ENCODE data around the gene TNFRSF14. TPM values are rescaled to one million over a fixed set of nuclear protein-coding genes. Genes with fewer than 3 reads are reported as not detected.
"Not testable (repeated sequence)": the region's sequence is repeated elsewhere in the genome, so short reads cannot be mapped to it uniquely, and the experiment has no call there.

The TNFRSF14 gene
- polyA plus RNA-seq, 3 donors, result 21.0 to 27.7 (median 23.8) TPM

GRCh38 chr1:2550309-2550861 lies 5.8 kb upstream of the TNFRSF14 start:
- not testable (repeated sequence) for DNase-seq

GRCh38 chr1:2551544-2551943 lies 4.6 kb upstream of the TNFRSF14 start:
- not testable (repeated sequence) for DNase-seq

DNA sequence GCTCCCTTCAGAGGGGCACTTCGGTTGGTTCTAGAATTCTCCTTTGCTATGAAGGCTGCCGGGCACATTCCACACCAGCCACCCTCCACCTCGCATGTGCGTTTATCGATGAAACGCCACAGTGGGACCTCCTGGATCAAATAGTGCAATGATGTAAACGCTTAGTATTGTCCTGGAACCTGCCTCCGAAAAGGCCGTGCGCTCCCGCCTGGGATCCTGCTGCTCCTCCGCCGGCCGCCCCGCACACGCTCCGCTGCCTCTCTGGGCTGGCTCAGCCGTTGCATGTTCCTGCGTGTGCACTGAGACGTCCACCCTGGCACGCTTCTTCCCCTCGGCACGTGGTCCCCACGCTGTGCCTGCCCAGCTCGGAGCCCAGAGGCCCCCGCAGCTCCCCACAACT lies 4.0 kb upstream of the TNFRSF14 start:
- DNase-seq, result no peak

DNA sequence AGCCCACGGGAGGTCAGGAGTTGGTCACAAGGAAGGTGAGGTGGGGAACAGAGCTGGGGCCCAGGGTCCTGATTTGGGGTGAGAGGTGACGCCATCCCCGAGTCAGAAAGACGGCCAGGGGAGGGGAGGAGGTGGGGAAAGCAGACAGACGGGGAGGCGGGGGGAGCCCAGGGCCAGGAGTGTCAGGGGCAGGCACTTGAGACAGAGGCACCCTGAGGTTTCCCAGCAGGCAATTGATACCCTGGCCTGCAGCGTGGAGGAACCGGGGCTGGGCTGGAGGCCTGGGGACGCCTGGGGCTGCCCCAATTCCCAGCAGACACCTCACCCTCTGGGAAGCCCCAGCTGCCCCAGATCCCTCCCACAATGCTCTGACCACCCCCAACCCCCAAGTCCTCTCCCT lies 3.1 kb upstream of the TNFRSF14 start:
- not testable (repeated sequence) for DNase-seq

- DNase-seq, result no peak
Observed at GRCh38 chr1:2553871-2554620, 2.1 kb upstream of the TNFRSF14 start.

- DNase-seq, result no peak
Observed at GRCh38 chr1:2554621-2555387, 1.4 kb upstream of the TNFRSF14 start.

- no peak for DNase-seq
Observed at GRCh38 chr1:2555634-2556276, 416 bp upstream of the TNFRSF14 start.

DNA sequence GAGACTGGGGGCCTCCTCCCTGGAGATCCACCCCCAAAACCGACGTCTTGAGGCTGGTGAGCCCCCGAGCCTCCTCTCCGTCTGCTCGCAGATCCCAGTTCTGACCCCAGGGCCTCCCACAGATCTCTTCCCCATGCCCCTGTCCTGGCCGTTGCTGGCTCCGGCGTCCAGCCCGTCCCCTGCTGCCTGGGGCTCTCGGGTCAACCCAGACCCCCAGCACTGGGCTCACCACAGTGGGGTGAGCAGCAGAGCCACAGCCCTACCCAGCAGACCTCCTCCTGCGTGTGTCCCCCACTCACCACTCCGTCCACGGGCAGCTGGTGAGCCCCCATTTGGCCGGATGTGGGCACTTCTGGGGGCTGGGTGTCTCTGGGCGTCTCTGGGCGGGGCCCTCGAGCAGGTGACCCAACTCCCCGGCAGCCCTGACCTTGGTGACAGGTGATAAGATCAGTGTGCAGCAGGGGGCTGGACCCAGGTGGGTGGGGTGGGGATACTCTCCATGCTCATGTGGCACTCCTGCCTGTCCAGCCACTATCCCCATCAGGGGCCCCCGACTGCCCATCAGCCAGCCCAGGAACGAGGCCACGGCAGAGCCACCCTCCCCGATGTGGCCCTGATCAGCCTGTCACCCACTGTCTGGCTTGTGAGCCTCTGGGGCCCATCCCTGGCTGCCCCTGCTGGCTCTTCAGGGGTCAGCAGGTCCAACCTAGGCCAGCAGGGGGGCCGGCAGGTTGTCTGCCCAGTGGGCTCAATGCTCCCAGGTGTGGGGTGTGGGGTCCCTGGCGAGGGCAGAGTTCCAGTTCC lies 709 bp downstream of the TNFRSF14 start:
- no peak for DNase-seq

GRCh38 chr1:2557482-2558400 lies 1.6 kb downstream of the TNFRSF14 start:
- no peak for DNase-seq

DNA sequence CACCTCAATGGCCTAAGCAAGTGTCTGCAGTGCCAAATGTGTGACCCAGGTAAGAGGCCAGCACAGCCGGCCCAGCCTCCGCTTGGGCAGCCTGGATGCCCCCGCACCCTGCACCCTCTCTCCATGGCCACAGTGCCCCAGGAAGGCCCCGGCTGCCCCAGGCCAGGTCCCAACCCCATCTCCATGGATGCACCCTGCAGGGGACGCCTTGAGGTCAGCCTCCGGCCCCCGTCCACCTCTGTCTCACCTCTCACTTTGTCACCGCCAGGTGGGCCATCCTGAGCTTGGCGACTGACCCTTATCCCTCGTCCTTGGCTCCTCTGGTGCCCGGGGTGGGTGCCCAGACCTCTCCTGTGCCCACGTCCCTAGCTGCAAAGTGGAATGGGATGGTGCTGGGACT lies 2.2 kb downstream of the TNFRSF14 start:
- no peak for DNase-seq

- no peak for DNase-seq
Observed at GRCh38 chr1:2558861-2559260, 2.7 kb downstream of the TNFRSF14 start.

- no peak for DNase-seq
Observed at GRCh38 chr1:2559509-2560298, 3.5 kb downstream of the TNFRSF14 start.

DNA sequence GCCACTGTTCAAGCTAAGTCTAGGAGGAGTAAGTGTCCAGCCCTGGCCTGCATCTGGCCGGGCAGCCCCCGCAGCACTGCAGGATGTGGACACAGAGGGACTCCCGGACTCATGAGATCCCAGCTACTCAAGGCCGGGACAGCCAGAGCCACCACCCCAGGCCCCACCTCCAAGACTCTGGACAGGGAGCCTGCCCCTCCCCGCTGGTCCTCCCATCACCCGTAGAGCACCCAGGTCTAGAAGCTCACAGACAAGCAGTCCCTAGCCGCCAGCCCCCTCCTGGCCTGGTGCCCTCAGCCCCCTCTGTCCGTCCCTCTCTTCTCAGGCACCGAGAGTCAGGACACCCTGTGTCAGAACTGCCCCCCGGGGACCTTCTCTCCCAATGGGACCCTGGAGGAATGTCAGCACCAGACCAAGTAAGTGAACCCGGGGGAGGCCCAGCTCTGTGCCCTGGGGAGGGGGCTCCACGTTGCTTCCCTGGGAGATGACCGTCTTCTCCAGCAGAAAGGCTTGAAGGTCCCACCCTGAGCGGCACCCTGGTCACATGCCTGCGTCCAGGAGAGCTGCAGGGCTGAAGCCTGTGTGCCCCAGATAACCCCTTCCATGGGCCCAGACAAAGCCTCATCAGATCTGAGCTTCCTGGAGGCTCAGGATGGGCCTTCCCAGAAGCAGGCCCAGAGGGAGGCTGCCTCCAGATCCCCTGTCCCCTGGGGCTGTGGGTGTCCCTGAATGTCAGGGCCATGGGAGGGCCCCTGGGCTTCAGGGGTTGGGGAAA lies 4.3 kb downstream of the TNFRSF14 start:
- DNase-seq, result no peak

DNA sequence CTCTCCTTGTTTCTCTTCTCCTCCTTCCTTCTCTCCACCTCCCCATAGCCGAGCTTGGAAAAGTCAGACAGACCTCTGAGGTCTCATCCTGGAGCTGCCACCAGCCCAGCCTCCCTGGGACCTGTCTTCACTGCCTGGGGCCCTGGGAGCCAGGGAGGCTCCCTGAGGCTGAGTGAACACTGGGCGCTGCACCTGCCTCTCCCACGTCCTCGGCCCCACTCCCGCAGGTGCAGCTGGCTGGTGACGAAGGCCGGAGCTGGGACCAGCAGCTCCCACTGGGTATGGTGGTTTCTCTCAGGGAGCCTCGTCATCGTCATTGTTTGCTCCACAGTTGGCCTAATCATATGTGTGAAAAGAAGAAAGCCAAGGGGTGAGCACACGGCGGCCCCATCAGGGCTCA lies 5.3 kb downstream of the TNFRSF14 start:
- DNase-seq, result no peak

- no peak for DNase-seq
Observed at GRCh38 chr1:2561898-2562895, 6.0 kb downstream of the TNFRSF14 start.

DNA sequence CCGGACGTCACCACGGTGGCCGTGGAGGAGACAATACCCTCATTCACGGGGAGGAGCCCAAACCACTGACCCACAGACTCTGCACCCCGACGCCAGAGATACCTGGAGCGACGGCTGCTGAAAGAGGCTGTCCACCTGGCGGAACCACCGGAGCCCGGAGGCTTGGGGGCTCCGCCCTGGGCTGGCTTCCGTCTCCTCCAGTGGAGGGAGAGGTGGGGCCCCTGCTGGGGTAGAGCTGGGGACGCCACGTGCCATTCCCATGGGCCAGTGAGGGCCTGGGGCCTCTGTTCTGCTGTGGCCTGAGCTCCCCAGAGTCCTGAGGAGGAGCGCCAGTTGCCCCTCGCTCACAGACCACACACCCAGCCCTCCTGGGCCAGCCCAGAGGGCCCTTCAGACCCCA lies 7.0 kb downstream of the TNFRSF14 start:
- no peak for DNase-seq

DNA sequence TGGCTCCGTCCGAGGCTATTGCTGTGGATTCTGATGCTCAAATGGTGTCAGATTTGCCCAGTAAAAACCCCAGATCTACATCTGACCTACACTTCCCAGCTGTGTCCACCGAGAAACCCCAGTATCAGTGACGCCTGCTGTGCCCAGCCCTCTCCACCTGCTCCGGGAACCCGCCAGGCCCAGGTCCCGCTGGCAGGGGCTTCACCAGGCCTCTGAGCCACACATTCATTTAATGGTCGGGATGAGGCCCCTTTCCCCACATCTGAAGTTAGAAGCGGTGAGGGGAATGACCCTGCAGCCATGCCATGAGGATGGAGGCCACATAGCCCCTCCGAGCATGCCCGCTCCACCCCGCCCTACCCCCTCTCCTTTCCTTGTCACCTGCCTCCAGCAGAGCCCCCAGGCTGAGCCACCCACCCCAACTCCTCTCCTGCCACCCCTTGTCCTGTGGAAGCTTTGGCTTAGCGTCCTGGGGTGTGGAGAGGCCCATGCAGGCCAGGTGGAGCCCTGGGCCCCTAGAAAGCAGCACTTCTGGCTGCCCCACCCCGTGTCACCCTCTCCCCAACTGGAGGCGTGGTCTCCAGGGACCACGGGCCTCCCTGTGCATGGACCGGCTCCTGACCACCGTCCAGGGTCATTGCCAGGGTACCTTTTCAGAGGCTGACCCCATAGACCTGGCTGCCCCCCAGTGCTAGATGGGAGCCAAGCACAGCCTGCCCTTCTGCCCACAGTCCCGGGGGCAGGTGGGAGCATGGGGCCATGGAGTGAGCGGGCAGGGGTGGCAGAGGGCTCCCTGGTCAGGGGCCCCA lies 8.0 kb downstream of the TNFRSF14 start:
- DNase-seq, result no peak

All from renal pelvis (tissue), 4 donors.